OCI-LY1 (cell line): ENCODE data around the gene SLC39A11.

ENCODE experiments used
- H2AFZ ChIP-seq: fragments of 200-600 bp; sonication (generic), shearing (Covaris generic); 2 replicates; pipeline ENCODE4 v1.6.0; 2014; ENCODE audit warnings: antibody characterized with exemption, mild to moderate bottlenecking, low read length
- H3F3A ChIP-seq: fragments of 200-600 bp; sonication (generic), shearing (Covaris generic); 2 replicates; pipeline ENCODE4 v1.6.0; 2014; ENCODE audit warnings: mild to moderate bottlenecking, antibody characterized with exemption, low read length, moderate library complexity; ENCODE audit not compliant: insufficient read depth
- H3K27ac ChIP-seq: fragments of 200-600 bp; sonication (generic); 2 replicates; pipeline ENCODE4 v1.5.1; 2014; ENCODE audit warnings: low read length, mixed run types, mild to moderate bottlenecking, low read depth; ENCODE audit not compliant: poor library complexity, severe bottlenecking
- H3K27me3 ChIP-seq: fragments of 200-600 bp; sonication (generic); 2 replicates; pipeline ENCODE4 v1.6.0; 2014; ENCODE audit warnings: antibody characterized with exemption, mild to moderate bottlenecking, low read length, moderate library complexity; ENCODE audit not compliant: insufficient read depth
- H3K36me3 ChIP-seq: fragments of 200-600 bp; sonication (generic); 2 replicates; pipeline ENCODE4 v1.6.1; 2014; ENCODE audit warnings: mild to moderate bottlenecking, antibody characterized with exemption, low read length, moderate library complexity, mixed read lengths; ENCODE audit not compliant: insufficient read depth
- H3K4me1 ChIP-seq: fragments of 200-600 bp; sonication (generic); 2 replicates; pipeline ENCODE4 v1.5.1; 2014; ENCODE audit warnings: mild to moderate bottlenecking, low read length, moderate library complexity; ENCODE audit not compliant: insufficient read depth, severe bottlenecking
- H3K4me2 ChIP-seq: fragments of 200-600 bp; sonication (generic), shearing (Covaris generic); 2 replicates; pipeline ENCODE4 v1.6.1; 2014; ENCODE audit warnings: low read length
- H3K4me3 ChIP-seq: fragments of 200-600 bp; sonication (generic); 2 replicates; pipeline ENCODE4 v1.5.1; 2014; ENCODE audit warnings: low read length, low read depth, mild to moderate bottlenecking, mixed read lengths; ENCODE audit not compliant: poor library complexity, severe bottlenecking
- H3K79me2 ChIP-seq: fragments of 200-600 bp; shearing (Covaris generic); 2 replicates; pipeline ENCODE4 v1.6.1; 2016; ENCODE audit warnings: mixed run types, low read length, mixed read lengths; ENCODE audit not compliant: insufficient read depth
- H3K9ac ChIP-seq: fragments of 200-600 bp; sonication (generic), shearing (Covaris generic); 2 replicates; pipeline ENCODE4 v1.6.1; 2014; ENCODE audit warnings: mild to moderate bottlenecking, low read length, mixed read lengths
- H3K9me2 ChIP-seq: fragments of 200-600 bp; sonication (generic), shearing (Covaris generic); 2 replicates; pipeline ENCODE4 v1.6.1; 2014; ENCODE audit warnings: low read depth, mild to moderate bottlenecking, low read length, mixed read lengths
- H3K9me3 ChIP-seq: fragments of 200-600 bp; shearing (Covaris generic); 2 replicates; pipeline ENCODE4 v1.6.1; 2014; ENCODE audit warnings: low read length, mixed read lengths
- H4K20me1 ChIP-seq: fragments of 200-600 bp; sonication (generic), shearing (Covaris generic); 2 replicates; pipeline ENCODE4 v1.6.0; 2016; ENCODE audit warnings: mild to moderate bottlenecking, low read length; ENCODE audit not compliant: insufficient read depth
- EZH2 ChIP-seq: fragments of 200-600 bp; sonication (generic), shearing (Covaris generic); IDR thresholded peaks from 2 replicates; pipeline ENCODE4 v1.8.0; 2017; ENCODE audit warnings: borderline replicate concordance, mixed run types, mild to moderate bottlenecking, antibody characterized with exemption, low read length, moderate library complexity, mixed read lengths
- TF ChIP-seq, protein P1 (sequence below): fragments of 200-600 bp; sonication (generic), shearing (Covaris generic); IDR thresholded peaks from 2 replicates; pipeline ENCODE4 v1.5.1; 2017; ENCODE audit warnings: mild to moderate bottlenecking, antibody characterized with exemption, low read length, moderate library complexity, mixed read lengths

SLC39A11 gene

DNA sequence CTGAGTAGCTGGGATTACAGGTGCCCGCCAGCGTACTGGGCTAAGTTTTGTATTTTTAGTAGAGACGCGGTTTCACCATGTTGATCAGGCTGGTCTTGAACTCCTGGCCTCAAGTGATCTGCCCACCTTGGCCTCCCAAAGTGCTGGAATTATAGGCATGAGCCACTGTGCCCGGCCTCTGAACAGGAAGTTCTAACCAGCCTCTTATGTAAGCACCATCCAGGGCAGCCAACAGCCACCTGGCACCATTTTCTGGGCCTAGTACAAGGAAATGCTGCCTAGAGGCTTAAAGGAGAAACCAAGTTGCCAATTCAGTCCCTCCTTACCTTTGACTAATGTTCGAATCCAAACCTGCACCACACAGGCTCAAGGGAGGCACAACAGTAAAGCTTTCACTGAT lies 8.5 kb upstream of the SLC39A11 start:
- no peak overlapping the region for H2AFZ ChIP-seq
- H3F3A ChIP-seq, result no peaks in the 10 kb centered on the region
- H3K9me2 ChIP-seq, result no peaks in the 10 kb centered on the region

DNA sequence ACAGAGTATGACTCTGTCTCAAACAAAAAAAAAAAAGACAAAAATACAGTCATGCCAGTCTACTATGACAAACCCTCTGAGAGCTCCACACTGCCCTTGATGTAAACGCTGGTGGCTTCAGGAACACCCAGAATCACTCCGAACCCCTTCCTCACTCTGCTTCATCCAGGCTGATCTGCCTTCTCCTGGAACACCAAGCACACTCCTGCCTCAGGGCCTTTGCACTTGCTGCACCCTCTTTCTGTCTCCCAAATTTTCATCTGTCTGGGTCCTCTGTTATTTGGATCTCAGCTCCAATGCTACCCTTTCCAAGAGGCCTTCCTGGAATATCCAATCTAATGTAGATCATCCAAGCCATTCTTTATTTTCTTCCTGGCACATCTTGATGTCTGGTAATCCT lies 7.9 kb upstream of the SLC39A11 start:
- Histone ChIP-seq H3K36me3 (no peaks in the 10 kb centered on the region), H3K4me3 (no peak overlapping the region), H3K27ac (no peak overlapping the region), H2AFZ (no peak overlapping the region), H3K9me3 (no peaks in the 10 kb centered on the region), H3K9ac (no peak overlapping the region), H3F3A (no peaks in the 10 kb centered on the region), H3K4me2 (no peak overlapping the region), H3K27me3 (0 out of 2 replicates have a peak, but pooled peaks cover 4% of the 10 kb centered on the region), H3K9me2 (no peaks in the 10 kb centered on the region), H4K20me1 (no peaks in the 10 kb centered on the region), H3K79me2 (no peaks in the 10 kb centered on the region), H3K4me1 (no peaks in the 10 kb centered on the region)
- no peak for TF ChIP-seq EZH2
- TF ChIP-seq, protein P1, sequence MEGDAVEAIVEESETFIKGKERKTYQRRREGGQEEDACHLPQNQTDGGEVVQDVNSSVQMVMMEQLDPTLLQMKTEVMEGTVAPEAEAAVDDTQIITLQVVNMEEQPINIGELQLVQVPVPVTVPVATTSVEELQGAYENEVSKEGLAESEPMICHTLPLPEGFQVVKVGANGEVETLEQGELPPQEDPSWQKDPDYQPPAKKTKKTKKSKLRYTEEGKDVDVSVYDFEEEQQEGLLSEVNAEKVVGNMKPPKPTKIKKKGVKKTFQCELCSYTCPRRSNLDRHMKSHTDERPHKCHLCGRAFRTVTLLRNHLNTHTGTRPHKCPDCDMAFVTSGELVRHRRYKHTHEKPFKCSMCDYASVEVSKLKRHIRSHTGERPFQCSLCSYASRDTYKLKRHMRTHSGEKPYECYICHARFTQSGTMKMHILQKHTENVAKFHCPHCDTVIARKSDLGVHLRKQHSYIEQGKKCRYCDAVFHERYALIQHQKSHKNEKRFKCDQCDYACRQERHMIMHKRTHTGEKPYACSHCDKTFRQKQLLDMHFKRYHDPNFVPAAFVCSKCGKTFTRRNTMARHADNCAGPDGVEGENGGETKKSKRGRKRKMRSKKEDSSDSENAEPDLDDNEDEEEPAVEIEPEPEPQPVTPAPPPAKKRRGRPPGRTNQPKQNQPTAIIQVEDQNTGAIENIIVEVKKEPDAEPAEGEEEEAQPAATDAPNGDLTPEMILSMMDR, result no peak

More for the DNA sequence above, 8.5 kb upstream of the SLC39A11 start:
- H3K36me3 ChIP-seq, result no peaks in the 10 kb centered on the region
- no peak overlapping the region for H3K4me2 ChIP-seq
- H3K4me1 ChIP-seq, result no peaks in the 10 kb centered on the region
- no peaks in the 10 kb centered on the region for H4K20me1 ChIP-seq
- no peak overlapping the region for H3K9ac ChIP-seq
- H3K9me3 ChIP-seq, result no peaks in the 10 kb centered on the region
- no peak overlapping the region for H3K4me3 ChIP-seq
- no peak for TF ChIP-seq EZH2
- TF ChIP-seq, protein P1, result no peak
- no peak overlapping the region for H3K27ac ChIP-seq
- no peaks in the 10 kb centered on the region for H3K79me2 ChIP-seq
- 0 out of 2 replicates have a peak, but pooled peaks cover 6% of the 10 kb centered on the region for H3K27me3 ChIP-seq

DNA sequence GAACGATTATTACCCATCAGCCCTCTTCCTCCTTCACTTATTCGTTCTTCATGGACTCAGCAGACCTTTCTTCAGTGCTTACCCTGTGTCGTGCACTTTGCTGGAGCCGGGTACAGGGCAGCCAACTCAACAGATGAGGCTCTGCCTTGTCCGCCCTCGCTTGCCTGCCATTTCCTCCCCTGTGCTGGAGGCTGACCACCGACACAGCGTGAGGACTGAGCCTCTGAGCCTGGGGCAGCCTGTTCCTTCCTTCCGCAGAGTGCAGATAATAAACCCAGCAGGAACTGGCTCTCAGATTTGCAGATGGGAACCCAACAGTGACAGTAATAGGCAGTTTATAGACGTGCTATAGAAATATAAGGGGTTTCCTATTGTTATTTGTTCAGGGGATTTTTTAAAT lies 7.0 kb upstream of the SLC39A11 start:
- TF ChIP-seq, protein P1, result no peak
- no peak for TF ChIP-seq EZH2

More for the DNA sequence above, 7.0 kb upstream of the SLC39A11 start:
- Histone ChIP-seq H3K4me3 (no peak overlapping the region), H3K36me3 (no peaks in the 10 kb centered on the region), H4K20me1 (no peaks in the 10 kb centered on the region), H3K9me2 (no peaks in the 10 kb centered on the region), H3K9me3 (no peaks in the 10 kb centered on the region), H3K27me3 (no peaks in the 10 kb centered on the region), H3K9ac (no peak overlapping the region), H3F3A (no peaks in the 10 kb centered on the region), H3K4me1 (no peaks in the 10 kb centered on the region), H3K79me2 (no peaks in the 10 kb centered on the region), H2AFZ (no peak overlapping the region), H3K27ac (no peak overlapping the region), H3K4me2 (no peak overlapping the region)
